Hypothalamus (tissue), 51 donors: ENCODE data around the gene CDK11B.

ENCODE experiments used
- DNase-seq, 51 donors: peaks; one replicate each; lab custom pipeline; 2025; lab: John Stamatoyannopoulos, UW

CDK11B gene

GRCh38 chr1:1628754-1629429 lies 29.9 kb downstream of the CDK11B start:
- no peak for DNase-seq

- no peak for DNase-seq
Observed at GRCh38 chr1:1627829-1628753, 30.7 kb downstream of the CDK11B start.

GRCh38 chr1:1627261-1627828 lies 31.5 kb downstream of the CDK11B start:
- DNase-seq, result no peak

GRCh38 chr1:1626207-1627141 lies 32.3 kb downstream of the CDK11B start:
- no peak for DNase-seq

- no peak for DNase-seq
Observed at GRCh38 chr1:1625824-1626206, 33.0 kb downstream of the CDK11B start.

- no peak for DNase-seq
Observed at GRCh38 chr1:1625404-1625775, 33.4 kb downstream of the CDK11B start.

- no peak for DNase-seq
Observed at GRCh38 chr1:1624443-1625403, 34.1 kb downstream of the CDK11B start.

- DNase-seq, result no peak
Observed at GRCh38 chr1:1623631-1624442, 35.0 kb downstream of the CDK11B start.

- no peak for DNase-seq
Observed at GRCh38 chr1:1623181-1623630, 35.6 kb downstream of the CDK11B start.

- DNase-seq, result no peak
Observed at GRCh38 chr1:1622788-1623094, 36.1 kb downstream of the CDK11B start.

- peak in 1 of 51 donors; percentile 26 for DNase-seq
Observed at GRCh38 chr1:1622010-1622787, 36.6 kb downstream of the CDK11B start.

GRCh38 chr1:1621173-1622009 lies 37.4 kb downstream of the CDK11B start:
- no peak for DNase-seq

- no peak for DNase-seq
Observed at GRCh38 chr1:1620433-1621139, 38.2 kb downstream of the CDK11B start.

- no peak for DNase-seq
Observed at GRCh38 chr1:1619917-1620361, 38.9 kb downstream of the CDK11B start.

GRCh38 chr1:1618396-1619068 lies 40.3 kb downstream of the CDK11B start:
- DNase-seq, result no peak

- no peak for DNase-seq
Observed at GRCh38 chr1:1617925-1618324, 40.9 kb downstream of the CDK11B start.
